Ectodermal cell (in vitro differentiated cells): ENCODE measurements around the gene NCK1.
"Not testable (repeated sequence)": the region's sequence is repeated elsewhere in the genome, so short reads cannot be mapped to it uniquely, and the experiment has no call there.

Experiments
- H3K27ac ChIP-seq: 2 replicates; pipeline ENCODE4 v1.7.0; 2013; ENCODE audit warnings: mild to moderate bottlenecking, low read depth, low read length; ENCODE audit not compliant: insufficient read depth, poor library complexity, severe bottlenecking
- H3K27me3 ChIP-seq: 2 replicates; pipeline ENCODE4 v1.7.0; 2013; ENCODE audit warnings: mild to moderate bottlenecking, low read length; ENCODE audit not compliant: insufficient read depth, control insufficient read depth, poor library complexity, severe bottlenecking
- H3K36me3 ChIP-seq: one replicate; pipeline ENCODE4 v1.7.0; 2013; ENCODE audit warnings: low read length; ENCODE audit not compliant: control insufficient read depth, insufficient read depth
- H3K4me1 ChIP-seq: one replicate; pipeline ENCODE4 v1.7.0; 2013; ENCODE audit warnings: low read length; ENCODE audit not compliant: control insufficient read depth, insufficient read depth
- H3K4me3 ChIP-seq: 2 replicates; pipeline ENCODE4 v1.7.0; 2013; ENCODE audit warnings: low read depth, low read length, control low read depth; ENCODE audit not compliant: insufficient read depth
- H3K9me3 ChIP-seq: 2 replicates; pipeline ENCODE4 v1.7.0; 2013; ENCODE audit warnings: mild to moderate bottlenecking, low read length, moderate library complexity; ENCODE audit not compliant: control insufficient read depth
- WGBS, 2 experiments: methylation state at CpG; one replicate each; pipeline ENCODE4 v1.1.7; 2013; ENCODE audit warnings: missing lambda C conversion rate in 2 of 2; 5-methylcytosine and 5-hydroxymethylcytosine counted together

NCK1 gene

GRCh38 chr3:136956971-136957370, 95.0 kb downstream of the NCK1 start:
- H3K4me1 ChIP-seq: peaks cover 4% of the 10 kb centered on the region
- no peaks in the 10 kb centered on the region for H3K9me3 ChIP-seq
- H3K4me3 ChIP-seq: no peak overlapping the region
- H3K27ac ChIP-seq: no peak overlapping the region
- WGBS, 2 experiments: 95 to 100% methylated on average over 2 of the region's 2 CpGs
- no peaks in the 10 kb centered on the region for H3K36me3 ChIP-seq
- no peaks in the 10 kb centered on the region for H3K27me3 ChIP-seq

GRCh38 chr3:136957751-136958288, 95.8 kb downstream of the NCK1 start, which contains the start of gene IL20RB:
TSS of gene IL20RB (plus strand) at chr3:136957983. CDS start at chr3:136958114, 131 bp downstream.
- H3K4me1 ChIP-seq: peaks cover 4% of the 10 kb centered on the region
- H3K9me3 ChIP-seq: no peaks in the 10 kb centered on the region
- H3K27ac ChIP-seq: no peak within 1 kb of the TSS
- H3K27me3 ChIP-seq: no peaks in the 10 kb centered on the region
- 82 to 90% methylated on average over 7 of the region's 7 CpGs for WGBS, 2 experiments
- no peaks in the 10 kb centered on the region for H3K36me3 ChIP-seq
- H3K4me3 ChIP-seq: no peak within 1 kb of the TSS

- Histone ChIP-seq H3K4me3 (no peak overlapping the region), H3K4me1 (peaks cover 4% of the 10 kb centered on the region), H3K27me3 (no peaks in the 10 kb centered on the region), H3K27ac (no peak overlapping the region), H3K36me3 (no peaks in the 10 kb centered on the region), H3K9me3 (no peaks in the 10 kb centered on the region)
- 92 to 94% methylated on average over 2 of the region's 2 CpGs for WGBS, 2 experiments
Observed at GRCh38 chr3:136958939-136959338, 96.9 kb downstream of the NCK1 start.

GRCh38 chr3:136959599-136959998, 97.6 kb downstream of the NCK1 start:
- no peak overlapping the region for H3K27ac ChIP-seq
- 97 to 98% methylated on average over 4 to 6 of the region's 6 CpGs for WGBS, 2 experiments

DNA sequence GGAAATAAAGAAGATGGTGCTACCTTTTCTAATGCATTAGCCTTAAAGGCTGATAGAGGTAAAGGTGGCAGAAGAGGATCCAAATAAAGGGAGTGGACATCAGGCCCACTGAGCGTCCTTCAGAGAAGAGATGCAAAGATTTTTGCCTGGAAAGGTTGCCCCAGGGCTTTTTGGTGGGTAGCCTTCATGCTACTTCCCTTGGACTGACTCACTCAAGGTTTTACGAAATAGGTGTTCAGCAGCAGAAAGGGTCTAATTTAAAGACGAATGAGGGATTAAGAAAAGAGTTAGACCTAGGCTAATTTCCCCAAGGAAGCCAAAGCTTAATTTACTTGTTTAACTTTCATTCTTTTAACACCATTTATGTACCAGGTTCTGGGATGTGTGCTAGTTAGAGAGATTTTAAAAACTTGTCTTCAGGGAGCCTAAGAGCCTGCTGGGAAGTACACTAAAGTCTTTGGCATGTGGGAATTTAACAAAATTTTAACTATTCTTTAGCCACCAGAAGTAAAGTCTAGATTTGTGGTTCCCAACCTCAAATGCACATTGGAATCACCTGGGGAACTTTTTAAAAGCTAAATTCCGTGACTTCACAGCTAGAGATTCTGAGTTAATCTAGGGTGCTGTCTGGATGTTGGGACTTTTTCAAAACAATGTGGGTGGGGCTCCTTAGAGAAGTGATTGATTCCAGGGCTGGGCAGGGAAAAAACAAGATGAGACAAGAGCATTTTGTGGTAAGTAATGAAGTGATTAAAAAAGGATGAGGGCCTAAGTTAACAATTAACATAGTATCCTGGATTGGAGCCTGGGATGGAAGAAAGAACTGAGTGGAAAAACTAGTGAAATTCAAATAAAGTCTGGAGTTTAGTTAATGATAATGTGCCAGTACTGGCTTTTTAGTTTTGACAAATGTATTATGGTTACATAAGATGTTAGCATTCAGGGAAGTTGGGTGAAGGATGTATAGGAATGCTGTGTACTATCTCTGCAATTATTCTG, 99.1 kb downstream of the NCK1 start:
- H3K36me3 ChIP-seq: no peaks in the 10 kb centered on the region
- 85 to 88% methylated on average over 4 of the region's 4 CpGs for WGBS, 2 experiments
- no peak overlapping the region for H3K4me3 ChIP-seq
- H3K9me3 ChIP-seq: no peaks in the 10 kb centered on the region
- no peaks in the 10 kb centered on the region for H3K27me3 ChIP-seq
- no peak overlapping the region for H3K27ac ChIP-seq
- peaks cover 4% of the 10 kb centered on the region for H3K4me1 ChIP-seq

More at GRCh38 chr3:136959599-136959998, 97.6 kb downstream of the NCK1 start:
- Histone ChIP-seq H3K36me3 (no peaks in the 10 kb centered on the region), H3K4me3 (no peak overlapping the region), H3K4me1 (peaks cover 4% of the 10 kb centered on the region), H3K27me3 (no peaks in the 10 kb centered on the region), H3K9me3 (no peaks in the 10 kb centered on the region)

GRCh38 chr3:136962927-136963326, 100.9 kb downstream of the NCK1 start:
- H3K36me3 ChIP-seq: no peaks in the 10 kb centered on the region
- no peak overlapping the region for H3K27ac ChIP-seq
- no peaks in the 10 kb centered on the region for H3K27me3 ChIP-seq
- H3K9me3 ChIP-seq: no peaks in the 10 kb centered on the region
- H3K4me1 ChIP-seq: peaks cover 4% of the 10 kb centered on the region
- 100% methylated on average over 1 of the region's 1 CpG; no CpG with 5 or more reads in 1 of the 2 experiments for WGBS, 2 experiments
- no peak overlapping the region for H3K4me3 ChIP-seq

DNA sequence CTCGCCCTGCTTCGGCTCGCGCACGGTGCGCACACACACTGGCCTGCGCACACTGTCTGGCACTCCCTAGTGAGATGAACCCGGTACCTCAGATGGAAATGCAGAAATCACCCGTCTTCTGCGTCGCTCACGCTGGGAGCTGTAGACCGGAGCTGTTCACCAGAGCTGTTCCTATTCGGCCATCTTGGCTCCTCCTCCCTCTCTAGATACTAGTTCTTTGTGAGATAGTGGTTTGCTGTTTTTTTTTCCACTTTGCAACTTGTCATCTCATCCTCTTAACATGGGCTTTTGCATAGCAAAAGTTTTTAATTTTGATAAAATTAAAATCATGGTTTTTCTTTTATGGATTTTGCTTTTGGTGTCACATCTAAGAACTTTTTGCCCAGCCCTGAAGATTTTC, 107.5 kb downstream of the NCK1 start:
- not testable (repeated sequence) for H3K4me3 ChIP-seq, H3K4me1 ChIP-seq, H3K27me3 ChIP-seq, H3K9me3 ChIP-seq, H3K27ac ChIP-seq, H3K36me3 ChIP-seq
- WGBS, 2 experiments: 73 to 100% methylated on average over 2 to 6 of the region's 14 CpGs

DNA sequence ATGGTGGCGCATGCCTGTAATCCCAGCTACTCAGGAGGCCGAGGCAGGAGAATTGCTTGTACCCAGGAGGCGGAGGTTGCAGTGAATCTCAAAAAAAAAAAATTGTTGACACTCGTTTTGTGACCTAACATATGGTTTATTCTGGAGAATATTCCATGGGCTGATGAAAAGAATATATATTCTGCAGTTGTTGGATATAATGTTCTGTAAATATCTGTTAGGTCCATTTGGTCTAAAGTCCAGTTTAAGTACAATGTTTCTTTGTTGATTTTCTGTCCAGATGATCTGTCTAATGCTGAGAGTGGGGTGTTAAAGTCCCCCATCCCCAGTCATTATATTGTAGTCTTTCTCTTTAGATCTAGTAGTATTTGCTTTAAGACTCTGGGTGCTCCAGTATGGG, 111.3 kb downstream of the NCK1 start:
- WGBS, 2 experiments: 90 to 94% methylated on average over 4 of the region's 4 CpGs
- Histone ChIP-seq H3K4me3 (no peak overlapping the region), H3K27ac (no peak overlapping the region), H3K27me3 (no peaks in the 10 kb centered on the region), H3K4me1 (no peaks in the 10 kb centered on the region), H3K36me3 (no peaks in the 10 kb centered on the region), H3K9me3 (no peaks in the 10 kb centered on the region)

GRCh38 chr3:136974670-136975069, 112.7 kb downstream of the NCK1 start:
- Histone ChIP-seq H3K9me3 (no peaks in the 10 kb centered on the region), H3K27me3 (no peaks in the 10 kb centered on the region), H3K27ac (no peak overlapping the region), H3K4me1 (no peaks in the 10 kb centered on the region), H3K36me3 (no peaks in the 10 kb centered on the region), H3K4me3 (no peak overlapping the region)
- 60 to 75% methylated on average over 2 of the region's 2 CpGs for WGBS, 2 experiments

GRCh38 chr3:136979204-136979603, 117.2 kb downstream of the NCK1 start:
- Histone ChIP-seq H3K36me3 (no peaks in the 10 kb centered on the region), H3K27ac (no peak overlapping the region), H3K4me1 (no peaks in the 10 kb centered on the region), H3K9me3 (no peaks in the 10 kb centered on the region), H3K27me3 (no peaks in the 10 kb centered on the region), H3K4me3 (no peak overlapping the region)
